Measurements from ENCODE around the gene ELMO1.

Gene ELMO1

DNA sequence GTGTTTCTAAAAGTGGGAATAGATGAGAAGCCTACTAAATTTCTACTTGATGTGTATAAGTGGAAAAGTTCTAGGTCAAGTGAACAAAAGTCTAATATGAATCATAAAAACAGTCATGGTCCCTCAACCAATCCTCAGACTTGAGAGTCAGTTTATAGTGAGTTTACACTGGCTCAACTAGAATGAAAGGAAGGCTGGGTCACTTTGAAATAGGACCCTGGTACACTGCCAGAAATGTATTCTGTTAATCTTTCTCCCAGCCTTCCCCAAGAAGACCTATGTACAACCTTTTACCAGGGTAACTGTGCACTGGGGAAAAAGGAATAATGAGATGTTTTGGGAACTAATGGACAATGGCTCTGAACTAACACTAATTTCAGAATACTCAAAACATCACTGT is 17.3 kb downstream of the ELMO1 start:
- DNase-seq (ENCODE audit: low spot score): no peak

DNA sequence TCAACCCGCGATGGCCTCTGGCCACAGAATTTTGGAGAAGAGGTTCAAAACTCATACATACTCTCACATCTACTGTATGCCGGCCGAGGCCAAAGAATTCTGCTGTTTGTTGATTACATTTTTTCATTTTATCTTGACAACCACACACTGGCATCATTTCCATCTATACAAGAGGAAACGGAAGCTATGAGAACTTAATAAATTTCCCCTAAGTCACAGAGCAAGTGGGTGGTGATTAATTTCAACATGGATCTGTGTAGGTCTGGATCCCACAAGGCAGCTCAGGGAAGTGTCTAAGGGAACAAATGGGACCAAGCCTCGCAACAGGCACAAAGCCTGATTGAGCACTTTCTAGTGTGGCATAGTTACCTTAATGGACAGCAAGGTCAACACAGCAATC is 18.0 kb downstream of the ELMO1 start:
- DNase-seq (ENCODE audit: low spot score): no peak

DNA sequence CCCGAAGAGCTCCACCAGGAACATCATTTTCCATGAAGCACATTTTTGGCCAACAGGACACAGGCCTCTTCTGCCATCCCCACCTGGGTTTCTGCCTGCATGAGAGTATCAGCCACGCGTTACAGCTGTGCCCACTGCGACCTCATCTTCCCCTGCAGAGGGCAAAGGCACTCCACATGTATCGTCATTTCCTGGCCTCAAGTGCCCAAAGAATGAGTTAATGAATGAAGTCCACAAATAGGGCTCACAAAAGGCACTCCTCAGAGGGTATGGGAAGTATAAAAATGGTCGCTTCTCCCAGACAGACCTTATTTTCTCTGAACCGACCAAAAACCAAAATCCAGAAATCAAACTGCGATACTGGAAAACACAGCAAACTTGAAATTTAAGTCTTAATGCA is 18.5 kb downstream of the ELMO1 start:
- DNase-seq (ENCODE audit: low spot score): no peak

DNA sequence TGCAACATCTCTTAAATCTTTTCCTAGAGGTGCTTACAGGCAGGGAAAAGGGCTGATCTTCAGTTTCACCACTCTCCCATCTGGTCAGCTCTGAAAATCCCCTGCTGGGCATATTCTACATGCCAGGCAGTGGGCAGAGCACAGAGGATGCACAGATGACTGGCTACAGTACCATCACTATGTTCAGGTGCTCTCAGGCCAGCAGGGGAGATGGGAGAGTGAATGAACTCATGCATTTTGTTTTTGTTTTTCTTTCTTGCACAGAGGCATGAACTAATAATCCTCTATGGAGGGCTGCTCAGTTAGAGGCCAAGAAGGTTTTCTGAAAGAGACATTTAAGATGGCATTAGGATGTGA is 19.3 kb downstream of the ELMO1 start:
- no peak for DNase-seq (ENCODE audit: low spot score)

DNA sequence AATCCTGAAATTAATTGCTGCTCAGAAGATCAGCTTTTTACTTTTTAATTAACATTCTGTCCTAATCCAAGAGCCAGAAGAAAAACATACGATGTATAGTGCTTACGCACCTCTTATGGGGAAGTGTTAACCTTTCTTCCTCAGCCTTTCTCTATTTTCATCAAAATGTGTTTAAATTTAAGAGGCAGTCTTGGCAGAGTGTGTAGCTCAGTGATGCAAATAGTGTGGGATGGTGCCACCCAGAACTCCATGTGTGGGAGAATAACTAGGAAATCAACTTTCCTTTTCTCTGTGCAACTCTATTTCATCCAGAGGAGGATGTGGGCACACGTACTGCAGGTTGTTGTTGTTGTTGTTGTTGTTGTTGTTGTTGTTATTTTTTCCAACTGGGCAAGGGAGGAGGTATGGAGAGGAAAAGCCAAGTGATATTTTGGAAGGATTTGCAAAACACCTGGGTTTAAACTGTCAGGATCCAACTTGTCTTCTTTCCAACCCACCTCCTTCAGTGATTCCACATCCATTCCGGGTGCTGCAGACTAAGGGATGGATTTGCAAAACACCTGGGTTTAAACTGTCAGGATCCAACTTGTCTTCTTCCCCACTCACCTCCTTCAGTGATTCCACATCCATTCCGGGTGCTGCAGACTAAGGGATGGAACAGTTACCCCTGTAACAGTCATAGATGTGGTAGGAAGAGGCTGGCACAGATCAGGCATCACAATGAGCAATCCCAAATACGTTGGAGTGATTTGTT is 19.8 kb downstream of the ELMO1 start:
- no peak for DNase-seq (ENCODE audit: low spot score)

DNA sequence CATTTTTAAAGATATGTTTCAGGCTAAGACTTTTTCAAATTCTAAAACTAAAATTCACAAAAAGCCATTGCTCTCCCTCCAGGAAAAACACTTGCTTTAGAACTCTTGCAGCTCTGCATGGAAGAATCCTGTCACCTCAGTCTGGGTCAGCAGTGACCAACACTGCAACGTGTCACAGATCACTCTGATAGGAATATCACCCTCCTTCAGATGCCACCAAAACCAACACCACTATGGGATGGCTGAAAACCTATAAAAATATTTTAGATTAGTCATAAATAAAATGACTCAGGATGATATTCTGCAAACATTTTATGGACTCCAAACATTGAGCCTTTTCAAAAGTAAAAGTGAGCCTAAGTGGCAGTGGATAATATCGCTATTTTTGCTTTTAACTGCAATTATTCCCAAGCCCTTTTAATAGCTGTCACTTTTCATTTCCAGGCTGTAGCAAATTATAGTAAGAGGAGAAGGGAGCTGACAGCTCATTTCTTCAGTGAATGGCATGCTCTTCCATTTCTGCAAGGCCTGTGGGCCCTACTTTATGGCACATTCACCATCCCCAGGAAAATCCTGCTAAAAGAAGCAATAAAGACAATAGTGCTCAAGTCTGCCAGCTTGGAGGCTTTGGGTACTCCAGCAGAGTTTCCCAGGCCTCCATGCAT is 21.3 kb downstream of the ELMO1 start:
- DNase-seq (ENCODE audit: low spot score): no peak

DNA sequence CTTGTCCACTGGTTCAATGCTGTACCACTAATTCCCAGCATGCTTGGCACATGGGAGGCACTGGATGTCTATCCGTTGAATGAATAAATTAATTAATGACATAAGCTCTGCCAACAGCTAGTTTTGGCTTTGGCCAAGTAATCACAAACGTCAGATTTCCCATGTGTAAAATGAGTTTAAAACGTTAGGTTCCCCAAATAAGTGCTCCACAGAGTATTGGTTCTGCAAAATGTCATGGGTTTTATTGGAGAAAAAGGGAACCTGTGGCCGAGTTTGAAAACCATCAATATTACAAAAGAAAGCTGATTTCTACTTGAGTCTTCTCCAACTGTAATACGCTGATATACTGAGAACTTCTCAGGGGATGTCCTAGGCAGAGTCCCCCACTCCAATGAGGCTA is 23.2 kb downstream of the ELMO1 start:
- no peak for DNase-seq (ENCODE audit: low spot score)

DNA sequence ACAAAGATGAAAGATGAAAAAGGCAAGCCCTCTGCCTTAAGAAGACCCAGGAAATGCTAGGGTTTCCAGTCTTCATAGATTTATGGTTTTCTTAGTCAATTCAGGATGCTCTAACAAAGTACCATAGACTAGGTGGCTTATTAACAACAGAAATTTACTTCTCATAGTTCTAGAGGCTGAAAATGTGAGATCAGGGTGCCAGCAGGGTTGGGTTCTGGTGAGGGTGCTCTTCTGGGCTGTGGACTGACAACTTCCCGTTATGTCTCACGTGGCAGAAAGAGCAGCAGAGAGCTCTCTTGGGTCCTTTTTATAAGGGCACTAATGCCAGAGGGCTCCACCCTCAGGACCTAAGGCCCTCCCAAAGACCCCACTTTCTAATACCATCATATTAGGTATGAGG is 23.7 kb downstream of the ELMO1 start:
- DNase-seq (ENCODE audit: low spot score): no peak

DNA sequence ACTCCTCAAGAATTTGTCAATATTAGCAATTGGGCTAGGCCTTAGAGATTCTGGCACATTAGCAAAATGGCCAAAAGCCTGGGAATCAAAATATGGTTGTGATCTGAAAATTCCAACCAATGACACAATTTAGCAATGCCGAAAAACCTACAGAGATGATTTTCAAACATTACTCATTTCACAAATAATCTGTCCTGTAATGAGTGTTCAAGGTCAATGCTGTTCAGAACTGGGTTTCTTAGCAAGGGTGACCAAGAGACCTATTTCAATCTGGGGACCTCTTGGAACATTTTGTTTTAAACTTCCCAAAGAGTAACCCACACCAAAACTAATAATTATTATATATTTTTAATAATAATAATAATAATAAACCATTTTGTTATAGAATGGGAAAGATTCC is 24.1 kb downstream of the ELMO1 start:
- no peak for DNase-seq (ENCODE audit: low spot score)

DNA sequence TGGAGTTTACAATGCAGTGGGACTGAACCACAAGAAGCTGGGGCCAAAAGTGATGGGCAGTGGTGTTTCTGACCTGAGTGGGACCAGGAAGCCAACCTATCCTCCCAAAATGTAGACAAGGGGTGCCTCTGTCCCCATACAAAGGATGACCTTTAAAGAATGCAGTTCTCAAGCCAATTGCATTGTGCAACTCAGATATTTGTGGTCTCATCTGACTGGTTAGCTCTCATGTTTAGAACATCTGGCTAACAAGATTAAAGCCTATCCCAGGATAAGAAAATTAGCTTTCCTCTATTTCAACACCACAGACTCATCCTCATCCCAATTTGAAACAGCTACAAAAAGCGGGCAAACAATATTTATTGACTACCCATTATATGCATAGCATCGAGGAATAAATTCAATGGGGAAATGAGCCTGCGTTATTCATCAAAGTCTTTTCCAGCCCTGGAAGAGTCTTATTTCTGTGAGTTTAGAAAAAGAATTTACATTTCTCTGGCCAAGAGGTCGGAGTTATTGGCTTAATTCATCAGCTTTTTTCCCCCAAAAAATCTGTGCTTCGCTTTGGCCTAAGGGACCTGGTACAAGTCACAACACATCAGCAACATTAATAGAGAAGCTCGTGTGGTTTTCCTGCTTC is 26.7 kb downstream of the ELMO1 start:
- no peak for DNase-seq (ENCODE audit: low spot score)

DNA sequence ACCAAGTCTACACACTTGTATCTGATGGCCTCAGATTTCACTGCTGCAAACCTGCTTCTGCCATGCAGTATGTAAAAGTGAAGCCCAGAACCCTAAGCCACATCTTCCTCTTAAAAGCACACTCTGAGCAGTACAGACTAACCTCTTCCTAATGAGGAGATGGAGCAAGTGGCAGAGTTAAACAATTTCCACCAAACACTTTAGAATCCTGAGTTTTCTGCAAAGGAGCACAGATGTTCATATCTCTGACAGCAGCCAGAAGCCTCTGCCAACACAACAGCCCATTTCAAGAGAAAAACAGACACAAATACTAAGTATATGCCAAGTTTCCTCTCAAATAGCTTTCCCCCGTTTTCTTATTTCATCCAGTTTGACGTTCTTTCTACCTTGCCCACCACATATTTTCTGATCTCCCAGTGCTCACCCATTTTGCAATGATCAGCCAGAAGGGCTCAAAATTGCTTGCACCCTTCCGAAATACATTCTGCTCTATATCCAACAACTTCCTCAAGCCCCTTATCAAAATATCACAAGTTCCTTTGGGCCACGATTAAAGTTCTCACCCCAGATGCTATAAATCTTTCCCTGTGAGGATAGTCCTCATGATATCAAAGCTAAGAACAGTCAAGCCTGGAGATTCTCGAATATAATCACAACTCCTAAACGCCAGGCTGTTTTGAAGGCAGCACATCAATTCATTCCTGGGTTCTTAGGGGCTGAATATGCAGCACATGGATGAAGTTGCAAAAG is 27.5 kb downstream of the ELMO1 start:
- no peak for DNase-seq (ENCODE audit: low spot score)

DNA sequence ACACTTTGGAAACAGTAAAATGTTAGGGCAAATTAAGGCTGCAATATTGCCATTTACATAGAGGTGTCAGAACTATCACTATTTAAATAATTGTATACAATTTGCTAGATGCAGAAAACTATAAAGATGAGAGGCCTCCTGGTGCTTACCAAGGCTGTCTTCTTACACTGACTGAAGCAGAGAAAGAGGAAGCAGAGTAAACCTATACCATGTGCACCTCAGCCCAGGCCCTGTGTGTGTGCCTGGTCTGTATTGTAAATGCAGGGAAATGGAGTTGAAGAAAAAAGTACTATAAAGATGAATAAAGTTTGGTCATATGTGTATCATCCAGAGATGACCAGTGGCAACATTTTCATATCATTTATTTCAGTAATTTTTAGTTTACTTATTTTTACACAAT is 29.2 kb downstream of the ELMO1 start:
- no peak for DNase-seq (ENCODE audit: low spot score)

DNA sequence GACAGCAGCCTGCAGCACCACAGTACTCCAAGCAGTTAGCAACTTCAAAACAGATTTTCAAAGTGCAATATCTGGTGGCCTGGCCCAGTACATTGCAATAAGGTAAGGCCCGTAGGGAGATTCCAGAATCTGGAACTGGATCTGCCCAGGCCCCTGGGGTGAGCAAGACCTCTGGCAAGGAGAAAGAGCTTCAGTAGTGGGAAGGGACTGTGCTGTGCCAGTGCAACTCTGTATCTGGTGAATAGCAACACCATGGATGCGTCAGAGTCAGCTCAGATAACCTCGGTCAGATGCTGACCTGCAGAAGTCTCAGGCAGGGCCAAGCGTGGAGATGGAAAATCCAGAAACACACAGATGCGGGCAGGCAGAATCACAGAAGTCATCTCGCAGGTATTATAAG is 30.3 kb downstream of the ELMO1 start:
- DNase-seq (ENCODE audit: low spot score): no peak

DNA sequence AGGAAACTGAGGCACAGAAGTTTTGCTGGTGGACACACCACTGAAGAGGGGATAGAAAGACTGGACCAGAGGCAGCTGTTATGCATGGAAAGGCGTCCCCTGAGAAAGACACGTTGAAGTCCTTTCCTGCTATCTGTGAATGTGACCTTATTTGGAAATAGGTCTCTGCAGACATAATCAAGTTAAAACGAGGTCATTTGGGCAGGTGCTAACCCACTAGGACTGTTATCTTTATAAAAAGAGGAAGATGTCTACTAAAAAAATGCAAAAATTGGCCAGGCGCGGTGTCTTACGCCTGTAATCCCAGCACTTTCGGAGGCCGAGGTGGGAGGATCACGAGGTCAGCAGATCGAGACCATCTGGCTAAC is 31.6 kb downstream of the ELMO1 start:
- DNase-seq (ENCODE audit: low spot score): no peak

DNA sequence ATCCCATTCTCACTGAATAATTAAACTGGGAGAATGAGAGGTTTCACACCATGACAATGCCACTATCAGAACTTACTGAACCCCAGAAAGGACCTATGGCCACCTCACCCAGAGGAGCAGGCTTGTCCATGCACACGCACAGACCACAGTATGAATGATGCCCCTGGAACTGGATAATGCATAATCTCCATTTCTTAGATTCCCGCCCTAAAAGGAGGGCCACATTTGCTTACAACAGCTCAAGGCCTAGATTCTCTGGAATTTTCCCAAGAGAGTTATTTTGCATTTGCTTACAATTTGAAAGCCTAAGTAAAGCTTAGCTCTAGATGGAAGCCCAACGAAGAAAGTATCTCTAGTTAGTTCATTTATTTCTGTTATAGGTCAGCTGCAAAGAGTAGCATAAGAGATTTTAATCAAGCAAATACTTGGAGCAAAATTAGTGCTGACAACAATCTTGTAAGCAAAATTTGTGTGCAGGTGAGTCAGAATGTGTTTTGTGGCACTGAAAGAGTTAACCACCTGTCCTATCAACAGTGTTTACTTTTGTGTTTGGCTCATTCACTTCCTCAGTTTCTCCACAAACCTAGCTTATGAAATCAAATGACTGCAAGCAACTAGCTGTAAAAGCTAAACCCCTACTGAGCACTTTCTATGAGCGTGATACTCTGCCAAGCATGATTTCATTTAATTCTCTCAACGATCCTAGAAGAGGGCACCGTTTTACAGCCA is 32.1 kb downstream of the ELMO1 start:
- no peak for DNase-seq (ENCODE audit: low spot score)

DNA sequence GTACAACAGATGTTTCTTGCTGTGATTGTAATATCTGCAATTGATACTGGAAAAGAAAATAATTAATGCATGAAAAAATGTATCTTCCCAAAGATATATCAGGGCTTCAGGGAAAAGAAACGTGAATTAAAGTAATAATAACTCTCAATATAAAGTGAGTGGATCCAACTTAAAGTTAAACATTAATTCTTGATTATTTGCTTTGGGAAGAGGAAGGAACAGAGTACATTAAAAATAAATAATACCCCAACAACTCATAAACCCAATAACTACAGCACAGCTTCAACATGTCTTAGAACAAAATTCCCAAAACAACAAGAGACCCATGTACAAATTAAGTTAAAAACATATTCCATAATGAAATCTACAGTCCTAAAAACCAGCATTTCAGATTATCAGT is 33.0 kb downstream of the ELMO1 start:
- DNase-seq (ENCODE audit: low spot score): no peak

DNA sequence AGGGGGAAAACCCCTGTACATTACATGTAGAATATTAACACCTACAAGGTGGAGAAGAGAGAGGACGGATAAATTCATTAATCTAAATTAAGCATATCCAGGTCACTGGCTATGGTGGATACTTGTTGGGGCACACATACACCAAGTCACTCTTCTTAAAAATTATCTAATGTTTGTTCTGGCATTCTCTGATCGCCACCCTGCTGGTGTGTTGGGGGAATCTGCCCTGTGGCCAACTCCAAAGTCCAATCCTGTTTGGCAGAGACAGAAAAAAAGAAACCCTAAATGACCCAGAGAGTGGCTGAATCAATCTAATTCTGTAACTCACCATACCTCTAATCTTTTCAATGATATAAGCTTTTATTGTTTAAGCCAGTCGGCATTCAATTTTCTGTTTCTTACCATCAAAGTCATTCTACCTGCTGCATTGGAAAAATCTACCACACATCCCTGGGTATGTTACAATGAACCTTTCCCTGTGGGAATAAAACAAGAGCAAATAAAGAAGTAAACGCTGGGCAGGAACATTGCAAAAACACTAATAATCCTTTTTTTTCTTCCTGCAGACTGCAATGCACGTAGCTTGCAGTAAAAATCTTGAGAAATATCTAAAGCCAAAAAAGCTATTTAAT is 34.2 kb downstream of the ELMO1 start:
- DNase-seq (ENCODE audit: low spot score): no peak

DNA sequence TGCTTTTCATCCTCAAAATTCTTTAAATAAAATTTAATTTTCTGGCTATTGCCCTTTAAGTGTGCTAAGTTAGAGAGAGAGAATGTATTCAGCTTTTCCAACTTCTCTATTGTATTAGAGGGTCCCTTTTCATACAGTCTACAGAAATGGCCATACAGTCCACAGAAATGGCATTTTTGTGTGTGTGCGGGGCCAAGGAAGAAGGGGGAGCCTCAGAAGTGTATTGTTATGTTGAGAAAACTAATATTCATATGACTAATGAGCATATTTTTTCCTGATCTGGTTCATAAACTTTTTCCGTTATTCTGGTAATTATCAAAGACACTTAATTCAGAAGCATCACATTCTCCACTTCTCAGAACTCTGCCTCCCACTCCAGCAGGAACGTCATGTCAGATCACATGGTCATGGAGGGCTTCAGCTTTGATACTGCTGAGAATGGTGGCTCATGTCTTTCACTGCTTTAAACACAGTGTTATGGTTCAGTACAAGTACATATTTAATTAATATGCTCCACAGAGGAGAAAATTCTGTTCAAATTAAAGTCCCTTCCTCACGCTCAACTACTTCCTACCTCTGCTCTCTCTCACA is 37.1 kb downstream of the ELMO1 start:
- no peak for DNase-seq (ENCODE audit: low spot score)

DNA sequence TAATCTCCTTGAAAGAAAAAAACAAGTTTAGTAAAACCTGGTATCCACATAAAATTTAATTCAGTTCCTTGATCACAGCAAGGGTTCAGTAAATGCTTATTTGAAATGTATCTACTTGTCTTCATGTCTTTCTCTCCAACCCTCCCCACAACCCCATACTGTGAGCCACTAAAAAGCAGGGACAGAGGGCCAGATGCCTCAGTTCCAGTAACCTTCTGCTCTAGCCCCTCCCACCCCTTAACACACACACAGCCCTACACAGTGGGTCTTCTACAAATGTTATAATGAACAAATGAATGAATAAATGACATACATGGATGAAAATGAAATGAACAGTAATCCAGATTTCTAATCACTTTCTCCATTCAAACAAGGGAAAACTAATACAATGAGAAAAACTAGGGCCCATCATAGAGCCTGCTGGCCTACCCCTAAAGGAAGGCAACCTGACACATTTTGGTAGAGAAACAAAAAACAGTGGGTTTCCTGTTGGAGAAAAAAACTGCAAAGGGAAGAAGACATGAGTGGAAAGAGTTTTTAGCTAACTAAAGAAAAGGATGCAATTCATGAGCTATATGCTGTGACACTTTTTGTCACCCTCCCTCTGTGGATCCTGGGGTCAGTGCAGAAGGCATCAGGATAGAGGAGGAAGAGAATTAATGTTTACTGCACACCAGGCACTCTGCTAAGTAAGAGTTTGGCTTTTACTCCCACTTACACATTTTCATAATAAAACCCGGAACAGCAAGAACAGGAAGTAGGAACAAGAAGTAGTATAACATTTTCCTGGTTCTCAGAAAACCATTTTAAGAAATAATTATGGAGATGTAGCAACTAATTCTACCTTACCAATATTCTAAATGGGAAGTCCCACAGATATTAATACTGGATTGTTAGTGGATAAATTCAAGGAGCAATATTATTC is 38.1 kb downstream of the ELMO1 start:
- no peak for DNase-seq (ENCODE audit: low spot score)

DNA sequence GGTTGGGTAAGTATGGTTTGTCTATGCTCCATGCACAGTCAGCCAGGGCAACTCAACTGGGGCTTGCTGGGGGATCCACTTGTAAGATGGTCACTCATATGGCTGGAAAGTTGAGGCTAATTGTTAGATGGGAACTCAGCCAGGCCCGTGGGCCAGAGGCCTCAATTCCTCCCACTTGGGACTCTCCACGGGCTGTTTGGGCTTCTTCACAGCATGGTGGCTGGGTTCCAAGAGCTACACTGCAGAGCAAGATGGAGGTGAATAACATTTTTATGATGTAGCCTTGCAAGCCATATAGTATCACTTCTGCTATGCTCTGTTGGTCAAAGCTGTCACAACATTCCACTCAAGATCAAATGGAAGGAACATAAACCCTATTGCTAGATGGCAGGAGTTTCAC is 39.2 kb downstream of the ELMO1 start:
- DNase-seq (ENCODE audit: low spot score): no peak
